HEK293 (cell line): ENCODE data around the gene BCL2L11.

Source experiments
- FEZF1 ChIP-seq: fragments of 450-650 bp; formaldehyde crosslinking; IDR thresholded peaks from 2 replicates; pipeline ENCODE4 v1.5.1; 2016; ENCODE audit warnings: missing biosample characterization, missing genetic modification characterization
- GFI1B ChIP-seq: fragments of 450-650 bp; formaldehyde crosslinking; IDR thresholded peaks from 2 replicates; pipeline ENCODE4 v1.5.1; 2016; ENCODE audit warnings: missing biosample characterization, missing genetic modification characterization
- OVOL3 ChIP-seq: fragments of 450-650 bp; formaldehyde crosslinking; IDR thresholded peaks from 2 replicates; pipeline ENCODE4 v1.5.1; 2016; ENCODE audit warnings: missing biosample characterization, missing genetic modification characterization
- PRDM1 ChIP-seq: fragments of 450-650 bp; formaldehyde crosslinking; IDR thresholded peaks from 2 replicates; pipeline ENCODE4; 2016; ENCODE audit warnings: missing biosample characterization, missing genetic modification characterization
- SCRT2 ChIP-seq: fragments of 450-650 bp; formaldehyde crosslinking; IDR thresholded peaks from 2 replicates; pipeline ENCODE4 v1.5.1; 2016; ENCODE audit warnings: missing biosample characterization, missing genetic modification characterization
- ZBTB48 ChIP-seq: fragments of 450-650 bp; formaldehyde crosslinking; IDR thresholded peaks from 2 replicates; pipeline ENCODE4 v1.5.1; 2016; ENCODE audit warnings: missing biosample characterization, missing genetic modification characterization
- ZEB2 ChIP-seq: fragments of 450-650 bp; formaldehyde crosslinking; IDR thresholded peaks from 2 replicates; pipeline ENCODE4 v1.5.1; 2016; ENCODE audit warnings: missing biosample characterization, missing genetic modification characterization
- ZNF132 ChIP-seq: fragments of 450-650 bp; formaldehyde crosslinking; IDR thresholded peaks from 2 replicates; pipeline ENCODE4 v1.5.1; 2017; ENCODE audit warnings: missing biosample characterization, missing genetic modification characterization, borderline replicate concordance
- ZNF155 ChIP-seq: fragments of 450-650 bp; formaldehyde crosslinking; IDR thresholded peaks from 2 replicates; pipeline ENCODE4 v1.5.1; 2016; ENCODE audit warnings: missing biosample characterization, missing genetic modification characterization
- ZNF169 ChIP-seq: fragments of 450-650 bp; formaldehyde crosslinking; IDR thresholded peaks from 2 replicates; pipeline ENCODE4 v1.5.1; 2016; ENCODE audit warnings: missing biosample characterization, missing genetic modification characterization
- ZNF19 ChIP-seq: fragments of 450-650 bp; formaldehyde crosslinking; IDR thresholded peaks from 2 replicates; pipeline ENCODE4; 2016; ENCODE audit warnings: missing biosample characterization, missing genetic modification characterization, low read depth
- ZNF292 ChIP-seq: fragments of 450-650 bp; formaldehyde crosslinking; IDR thresholded peaks from 2 replicates; pipeline ENCODE4 v1.5.1; 2016; ENCODE audit warnings: low read depth, missing biosample characterization, missing genetic modification characterization, borderline replicate concordance
- ZNF302 ChIP-seq: fragments of 450-650 bp; formaldehyde crosslinking; IDR thresholded peaks from 2 replicates; pipeline ENCODE4 v1.5.1; 2016; ENCODE audit warnings: missing biosample characterization, missing genetic modification characterization, low read depth
- ZNF391 ChIP-seq: fragments of 450-650 bp; formaldehyde crosslinking; IDR thresholded peaks from 2 replicates; pipeline ENCODE4 v1.5.1; 2016; ENCODE audit warnings: low read depth, missing biosample characterization, missing genetic modification characterization, borderline replicate concordance
- ZNF426 ChIP-seq: fragments of 450-650 bp; formaldehyde crosslinking; IDR thresholded peaks from 2 replicates; pipeline ENCODE4 v1.5.1; 2017; ENCODE audit warnings: missing biosample characterization, missing genetic modification characterization, mild to moderate bottlenecking, inconsistent platforms, moderate library complexity
- ZNF510 ChIP-seq: fragments of 450-650 bp; formaldehyde crosslinking; IDR thresholded peaks from 2 replicates; pipeline ENCODE4 v1.5.1; 2018; ENCODE audit warnings: mild to moderate bottlenecking, missing genetic modification characterization, missing biosample characterization; ENCODE audit not compliant: insufficient replicate concordance
- ZNF549 ChIP-seq: fragments of 450-650 bp; IDR thresholded peaks from 2 replicates; pipeline ENCODE4 v1.5.1; 2018; ENCODE audit warnings: missing biosample characterization, missing genetic modification characterization, mild to moderate bottlenecking, inconsistent platforms, moderate library complexity
- ZNF558 ChIP-seq: fragments of 450-650 bp; formaldehyde crosslinking; IDR thresholded peaks from 2 replicates; pipeline ENCODE4 v1.5.1; 2016; ENCODE audit warnings: missing biosample characterization, missing genetic modification characterization
- ZNF76 ChIP-seq: fragments of 450-650 bp; formaldehyde crosslinking; IDR thresholded peaks from 2 replicates; pipeline ENCODE4; 2016; ENCODE audit warnings: low read depth, missing biosample characterization, missing genetic modification characterization, borderline replicate concordance
- ZSCAN23 ChIP-seq: fragments of 450-650 bp; formaldehyde crosslinking; IDR thresholded peaks from 2 replicates; pipeline ENCODE4 v1.5.1; 2016; ENCODE audit warnings: missing biosample characterization, missing genetic modification characterization
- TF ChIP-seq, protein P1 (sequence below): fragments of 450-650 bp; formaldehyde crosslinking; IDR thresholded peaks from 2 replicates; pipeline ENCODE4 v1.5.1; 2016; ENCODE audit warnings: missing biosample characterization, missing genetic modification characterization
- TF ChIP-seq, protein P2 (sequence below): fragments of 450-650 bp; formaldehyde crosslinking; IDR thresholded peaks from 2 replicates; pipeline ENCODE4 v1.5.1; 2017; ENCODE audit warnings: missing biosample characterization, missing genetic modification characterization
- TF ChIP-seq, protein P3 (sequence below): fragments of 450-650 bp; formaldehyde crosslinking; IDR thresholded peaks from 2 replicates; pipeline ENCODE4; 2016; ENCODE audit warnings: missing biosample characterization, missing genetic modification characterization
- TF ChIP-seq, protein P4 (sequence below): fragments of 450-650 bp; formaldehyde crosslinking; IDR thresholded peaks from 2 replicates; pipeline ENCODE4 v1.5.1; 2016; ENCODE audit warnings: missing biosample characterization, missing genetic modification characterization
- TF ChIP-seq, protein P5 (sequence below): fragments of 450-650 bp; formaldehyde crosslinking; IDR thresholded peaks from 2 replicates; pipeline ENCODE4 v1.5.0; 2017; ENCODE audit warnings: missing biosample characterization, missing genetic modification characterization, borderline replicate concordance
- TF ChIP-seq, protein P6 (sequence below): fragments of 450-650 bp; formaldehyde crosslinking; IDR thresholded peaks from 2 replicates; pipeline ENCODE4 v1.5.1; 2016; ENCODE audit warnings: missing biosample characterization, missing genetic modification characterization
- TF ChIP-seq, protein P7 (sequence below): fragments of 450-650 bp; formaldehyde crosslinking; IDR thresholded peaks from 2 replicates; pipeline ENCODE4 v1.5.1; 2016; ENCODE audit warnings: missing biosample characterization, missing genetic modification characterization

BCL2L11 gene

DNA sequence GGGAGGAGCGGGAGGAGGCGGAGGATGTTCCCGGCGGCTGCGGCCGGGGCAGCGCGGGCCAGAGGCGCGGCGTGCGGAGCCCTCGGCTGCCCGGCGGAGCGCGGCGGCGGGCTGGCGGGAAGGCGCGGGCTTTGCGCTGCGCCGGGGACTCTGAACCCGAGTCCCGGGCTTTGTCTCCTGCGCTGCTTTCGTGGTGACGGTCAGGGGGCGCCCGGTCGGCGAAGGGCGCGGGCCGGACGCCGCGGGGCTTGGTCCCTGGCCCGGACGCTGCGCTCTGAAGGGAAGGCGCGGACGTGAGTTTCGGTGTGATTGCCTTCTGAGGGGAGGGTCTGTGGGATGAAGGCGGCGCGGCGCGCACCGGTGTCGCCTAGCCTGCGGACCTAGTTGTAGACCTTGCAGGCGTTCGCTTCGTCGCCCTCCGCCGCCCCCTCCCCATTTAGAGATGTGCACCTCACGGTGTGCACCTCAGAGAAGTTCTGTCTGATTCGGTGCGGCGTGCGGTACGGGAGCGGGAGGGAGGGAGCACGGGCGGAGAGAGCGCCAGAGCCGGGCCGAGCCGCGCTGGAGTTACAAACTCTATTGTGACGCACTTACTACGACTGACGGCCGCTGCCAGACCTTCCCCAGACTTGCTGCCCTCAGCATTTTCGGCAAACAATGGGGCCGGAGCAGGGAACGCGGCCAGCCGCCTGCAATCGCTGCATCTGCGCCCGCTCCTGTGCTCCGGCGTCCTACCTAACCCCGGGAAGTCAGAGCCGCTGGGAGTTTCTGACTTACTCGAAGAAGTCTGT lies 2.1 kb downstream of the BCL2L11 start (continued):
- TF ChIP-seq, protein P1, sequence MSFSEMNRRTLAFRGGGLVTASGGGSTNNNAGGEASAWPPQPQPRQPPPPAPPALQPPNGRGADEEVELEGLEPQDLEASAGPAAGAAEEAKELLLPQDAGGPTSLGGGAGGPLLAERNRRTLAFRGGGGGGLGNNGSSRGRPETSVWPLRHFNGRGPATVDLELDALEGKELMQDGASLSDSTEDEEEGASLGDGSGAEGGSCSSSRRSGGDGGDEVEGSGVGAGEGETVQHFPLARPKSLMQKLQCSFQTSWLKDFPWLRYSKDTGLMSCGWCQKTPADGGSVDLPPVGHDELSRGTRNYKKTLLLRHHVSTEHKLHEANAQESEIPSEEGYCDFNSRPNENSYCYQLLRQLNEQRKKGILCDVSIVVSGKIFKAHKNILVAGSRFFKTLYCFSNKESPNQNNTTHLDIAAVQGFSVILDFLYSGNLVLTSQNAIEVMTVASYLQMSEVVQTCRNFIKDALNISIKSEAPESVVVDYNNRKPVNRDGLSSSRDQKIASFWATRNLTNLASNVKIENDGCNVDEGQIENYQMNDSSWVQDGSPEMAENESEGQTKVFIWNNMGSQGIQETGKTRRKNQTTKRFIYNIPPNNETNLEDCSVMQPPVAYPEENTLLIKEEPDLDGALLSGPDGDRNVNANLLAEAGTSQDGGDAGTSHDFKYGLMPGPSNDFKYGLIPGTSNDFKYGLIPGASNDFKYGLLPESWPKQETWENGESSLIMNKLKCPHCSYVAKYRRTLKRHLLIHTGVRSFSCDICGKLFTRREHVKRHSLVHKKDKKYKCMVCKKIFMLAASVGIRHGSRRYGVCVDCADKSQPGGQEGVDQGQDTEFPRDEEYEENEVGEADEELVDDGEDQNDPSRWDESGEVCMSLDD: no peak
- TF ChIP-seq ZNF155 (tag by site-specific recombination) (no peak), ZEB2 (tag by site-specific recombination) (peak; percentile 81), ZBTB48 (tag by site-specific recombination) (peak; percentile 45; the same call in 1 of the 2 replicates), ZNF510 (tag by site-specific recombination) (no peak), SCRT2 (tag by site-specific recombination) (no peak), ZNF76 (no peak), ZNF426 (tag by site-specific recombination) (no peak), ZNF132 (tag by site-specific recombination) (no peak), ZNF302 (tag by site-specific recombination) (no peak), ZNF558 (no peak), ZNF549 (tag by site-specific recombination) (no peak), ZNF292 (no peak), ZNF169 (tag by site-specific recombination) (no peak), GFI1B (tag by site-specific recombination) (no peak), ZSCAN23 (tag by site-specific recombination) (no peak), ZNF19 (tag by site-specific recombination) (no peak), OVOL3 (tag by site-specific recombination) (no peak), PRDM1 (tag by site-specific recombination) (no peak), ZNF391 (no peak), FEZF1 (tag by site-specific recombination) (no peak)
- TF ChIP-seq, protein P2, sequence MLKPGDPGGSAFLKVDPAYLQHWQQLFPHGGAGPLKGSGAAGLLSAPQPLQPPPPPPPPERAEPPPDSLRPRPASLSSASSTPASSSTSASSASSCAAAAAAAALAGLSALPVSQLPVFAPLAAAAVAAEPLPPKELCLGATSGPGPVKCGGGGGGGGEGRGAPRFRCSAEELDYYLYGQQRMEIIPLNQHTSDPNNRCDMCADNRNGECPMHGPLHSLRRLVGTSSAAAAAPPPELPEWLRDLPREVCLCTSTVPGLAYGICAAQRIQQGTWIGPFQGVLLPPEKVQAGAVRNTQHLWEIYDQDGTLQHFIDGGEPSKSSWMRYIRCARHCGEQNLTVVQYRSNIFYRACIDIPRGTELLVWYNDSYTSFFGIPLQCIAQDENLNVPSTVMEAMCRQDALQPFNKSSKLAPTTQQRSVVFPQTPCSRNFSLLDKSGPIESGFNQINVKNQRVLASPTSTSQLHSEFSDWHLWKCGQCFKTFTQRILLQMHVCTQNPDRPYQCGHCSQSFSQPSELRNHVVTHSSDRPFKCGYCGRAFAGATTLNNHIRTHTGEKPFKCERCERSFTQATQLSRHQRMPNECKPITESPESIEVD (tag by site-specific recombination): no peak
- TF ChIP-seq, protein P3, sequence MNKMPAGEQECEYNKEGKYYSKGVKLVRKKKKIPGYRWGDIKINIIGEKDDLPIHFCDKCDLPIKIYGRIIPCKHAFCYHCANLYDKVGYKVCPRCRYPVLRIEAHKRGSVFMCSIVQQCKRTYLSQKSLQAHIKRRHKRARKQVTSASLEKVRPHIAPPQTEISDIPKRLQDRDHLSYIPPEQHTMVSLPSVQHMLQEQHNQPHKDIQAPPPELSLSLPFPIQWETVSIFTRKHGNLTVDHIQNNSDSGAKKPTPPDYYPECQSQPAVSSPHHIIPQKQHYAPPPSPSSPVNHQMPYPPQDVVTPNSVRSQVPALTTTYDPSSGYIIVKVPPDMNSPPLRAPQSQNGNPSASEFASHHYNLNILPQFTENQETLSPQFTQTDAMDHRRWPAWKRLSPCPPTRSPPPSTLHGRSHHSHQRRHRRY (tag by site-specific recombination): no peak
- TF ChIP-seq, protein P4, sequence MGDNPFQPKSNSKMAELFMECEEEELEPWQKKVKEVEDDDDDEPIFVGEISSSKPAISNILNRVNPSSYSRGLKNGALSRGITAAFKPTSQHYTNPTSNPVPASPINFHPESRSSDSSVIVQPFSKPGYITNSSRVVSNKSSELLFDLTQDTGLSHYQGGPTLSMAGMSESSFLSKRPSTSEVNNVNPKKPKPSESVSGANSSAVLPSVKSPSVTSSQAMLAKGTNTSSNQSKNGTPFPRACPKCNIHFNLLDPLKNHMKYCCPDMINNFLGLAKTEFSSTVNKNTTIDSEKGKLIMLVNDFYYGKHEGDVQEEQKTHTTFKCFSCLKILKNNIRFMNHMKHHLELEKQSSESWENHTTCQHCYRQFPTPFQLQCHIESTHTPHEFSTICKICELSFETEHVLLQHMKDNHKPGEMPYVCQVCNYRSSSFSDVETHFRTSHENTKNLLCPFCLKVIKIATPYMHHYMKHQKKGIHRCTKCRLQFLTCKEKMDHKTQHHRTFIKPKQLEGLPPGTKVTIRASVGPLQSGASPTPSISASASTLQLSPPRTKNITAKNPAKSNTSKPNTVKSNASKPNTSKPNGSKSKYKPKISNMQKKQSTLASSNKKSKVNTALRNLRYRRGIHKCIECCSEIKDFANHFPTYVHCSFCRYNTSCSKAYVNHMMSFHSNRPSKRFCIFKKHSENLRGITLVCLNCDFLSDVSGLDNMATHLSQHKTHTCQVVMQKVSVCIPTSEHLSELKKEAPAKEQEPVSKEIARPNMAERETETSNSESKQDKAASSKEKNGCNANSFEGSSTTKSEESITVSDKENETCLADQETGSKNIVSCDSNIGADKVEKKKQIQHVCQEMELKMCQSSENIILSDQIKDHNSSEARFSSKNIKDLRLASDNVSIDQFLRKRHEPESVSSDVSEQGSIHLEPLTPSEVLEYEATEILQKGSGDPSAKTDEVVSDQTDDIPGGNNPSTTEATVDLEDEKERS (tag by site-specific recombination): no peak
- TF ChIP-seq, protein P5, sequence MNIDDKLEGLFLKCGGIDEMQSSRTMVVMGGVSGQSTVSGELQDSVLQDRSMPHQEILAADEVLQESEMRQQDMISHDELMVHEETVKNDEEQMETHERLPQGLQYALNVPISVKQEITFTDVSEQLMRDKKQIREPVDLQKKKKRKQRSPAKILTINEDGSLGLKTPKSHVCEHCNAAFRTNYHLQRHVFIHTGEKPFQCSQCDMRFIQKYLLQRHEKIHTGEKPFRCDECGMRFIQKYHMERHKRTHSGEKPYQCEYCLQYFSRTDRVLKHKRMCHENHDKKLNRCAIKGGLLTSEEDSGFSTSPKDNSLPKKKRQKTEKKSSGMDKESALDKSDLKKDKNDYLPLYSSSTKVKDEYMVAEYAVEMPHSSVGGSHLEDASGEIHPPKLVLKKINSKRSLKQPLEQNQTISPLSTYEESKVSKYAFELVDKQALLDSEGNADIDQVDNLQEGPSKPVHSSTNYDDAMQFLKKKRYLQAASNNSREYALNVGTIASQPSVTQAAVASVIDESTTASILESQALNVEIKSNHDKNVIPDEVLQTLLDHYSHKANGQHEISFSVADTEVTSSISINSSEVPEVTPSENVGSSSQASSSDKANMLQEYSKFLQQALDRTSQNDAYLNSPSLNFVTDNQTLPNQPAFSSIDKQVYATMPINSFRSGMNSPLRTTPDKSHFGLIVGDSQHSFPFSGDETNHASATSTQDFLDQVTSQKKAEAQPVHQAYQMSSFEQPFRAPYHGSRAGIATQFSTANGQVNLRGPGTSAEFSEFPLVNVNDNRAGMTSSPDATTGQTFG (tag by site-specific recombination): no peak
- TF ChIP-seq, protein P6, sequence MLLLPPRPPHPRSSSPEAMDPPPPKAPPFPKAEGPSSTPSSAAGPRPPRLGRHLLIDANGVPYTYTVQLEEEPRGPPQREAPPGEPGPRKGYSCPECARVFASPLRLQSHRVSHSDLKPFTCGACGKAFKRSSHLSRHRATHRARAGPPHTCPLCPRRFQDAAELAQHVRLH: no peak
- TF ChIP-seq, protein P7, sequence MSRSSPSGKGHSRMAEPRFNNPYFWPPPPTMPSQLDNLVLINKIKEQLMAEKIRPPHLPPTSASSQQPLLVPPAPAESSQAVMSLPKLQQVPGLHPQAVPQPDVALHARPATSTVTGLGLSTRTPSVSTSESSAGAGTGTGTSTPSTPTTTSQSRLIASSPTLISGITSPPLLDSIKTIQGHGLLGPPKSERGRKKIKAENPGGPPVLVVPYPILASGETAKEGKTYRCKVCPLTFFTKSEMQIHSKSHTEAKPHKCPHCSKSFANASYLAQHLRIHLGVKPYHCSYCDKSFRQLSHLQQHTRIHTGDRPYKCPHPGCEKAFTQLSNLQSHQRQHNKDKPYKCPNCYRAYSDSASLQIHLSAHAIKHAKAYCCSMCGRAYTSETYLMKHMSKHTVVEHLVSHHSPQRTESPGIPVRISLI: no peak
